MV-4-11 (cell line): ENCODE results near the gene FOXRED2.
A peak's percentile ranks its signal among the peaks of the same experiment; 100 is the strongest.
"Not testable (repeated sequence)": the region's sequence is repeated elsewhere in the genome, so short reads cannot be mapped to it uniquely, and the experiment has no call there.

Source experiments
- DNase-seq: peaks from one replicate; lab custom pipeline; 2025; lab: John Stamatoyannopoulos, UW

FOXRED2 gene

DNA sequence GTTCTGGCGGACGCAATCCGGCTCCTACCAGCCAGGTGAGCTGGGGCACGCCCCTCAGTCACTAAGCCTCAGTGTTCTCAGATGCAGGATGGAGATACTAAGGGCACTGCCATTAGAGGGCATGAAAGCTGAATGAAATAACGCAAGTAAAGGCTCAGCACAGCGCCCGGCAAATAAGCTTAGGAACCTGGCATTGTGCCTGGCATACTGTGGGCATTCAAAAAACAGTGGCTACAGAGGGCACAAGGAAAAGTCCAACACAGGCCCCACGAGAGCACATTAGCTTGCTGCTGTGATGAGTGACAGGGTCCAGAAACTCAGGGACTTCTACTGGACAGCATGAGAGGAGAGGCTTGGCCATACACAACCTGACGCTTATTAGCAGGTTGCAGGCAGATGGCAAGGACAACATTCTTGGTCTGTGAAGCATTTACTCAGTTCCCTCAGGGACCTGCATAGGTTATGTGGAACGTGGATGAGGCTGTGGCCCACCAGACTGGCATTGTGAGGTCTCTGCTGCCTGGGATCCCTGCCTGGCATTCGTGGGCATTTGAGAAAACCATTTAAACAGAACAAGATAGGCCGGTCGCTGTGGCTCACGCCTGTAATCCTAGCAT, 37.6 kb downstream of the FOXRED2 start:
- DNase-seq = no peak

- DNase-seq = peak; percentile 98
Observed at GRCh38 chr22:36467946-36468345, 38.9 kb downstream of the FOXRED2 start.

GRCh38 chr22:36467042-36467810, 39.6 kb downstream of the FOXRED2 start:
- no peak for DNase-seq

- DNase-seq = no peak
Observed at GRCh38 chr22:36466258-36466657, 40.6 kb downstream of the FOXRED2 start.

GRCh38 chr22:36465232-36466021, 41.4 kb downstream of the FOXRED2 start:
- no peak for DNase-seq

GRCh38 chr22:36464715-36465231, 42.1 kb downstream of the FOXRED2 start:
- no peak for DNase-seq

DNA sequence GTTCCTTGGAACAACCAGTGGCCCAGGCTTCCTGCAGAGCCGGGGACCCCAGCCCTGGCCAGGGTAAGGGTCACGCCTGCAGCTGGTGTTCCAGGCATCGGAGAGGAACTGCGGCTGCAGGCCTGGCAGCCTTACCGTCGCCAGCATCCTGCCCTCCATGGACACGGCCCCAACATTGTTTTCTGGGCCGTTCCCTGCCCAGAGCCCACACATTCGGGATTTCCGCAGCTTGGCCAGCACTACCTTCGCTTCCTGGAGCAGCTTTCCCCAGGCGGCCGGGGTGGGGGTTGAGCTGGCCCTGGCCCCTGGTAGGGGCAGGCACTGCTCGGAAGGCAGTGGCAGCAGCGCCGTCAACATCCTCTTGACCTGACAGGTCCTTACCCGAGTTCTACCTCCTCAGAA, 43.1 kb downstream of the FOXRED2 start:
- DNase-seq = no peak

DNA sequence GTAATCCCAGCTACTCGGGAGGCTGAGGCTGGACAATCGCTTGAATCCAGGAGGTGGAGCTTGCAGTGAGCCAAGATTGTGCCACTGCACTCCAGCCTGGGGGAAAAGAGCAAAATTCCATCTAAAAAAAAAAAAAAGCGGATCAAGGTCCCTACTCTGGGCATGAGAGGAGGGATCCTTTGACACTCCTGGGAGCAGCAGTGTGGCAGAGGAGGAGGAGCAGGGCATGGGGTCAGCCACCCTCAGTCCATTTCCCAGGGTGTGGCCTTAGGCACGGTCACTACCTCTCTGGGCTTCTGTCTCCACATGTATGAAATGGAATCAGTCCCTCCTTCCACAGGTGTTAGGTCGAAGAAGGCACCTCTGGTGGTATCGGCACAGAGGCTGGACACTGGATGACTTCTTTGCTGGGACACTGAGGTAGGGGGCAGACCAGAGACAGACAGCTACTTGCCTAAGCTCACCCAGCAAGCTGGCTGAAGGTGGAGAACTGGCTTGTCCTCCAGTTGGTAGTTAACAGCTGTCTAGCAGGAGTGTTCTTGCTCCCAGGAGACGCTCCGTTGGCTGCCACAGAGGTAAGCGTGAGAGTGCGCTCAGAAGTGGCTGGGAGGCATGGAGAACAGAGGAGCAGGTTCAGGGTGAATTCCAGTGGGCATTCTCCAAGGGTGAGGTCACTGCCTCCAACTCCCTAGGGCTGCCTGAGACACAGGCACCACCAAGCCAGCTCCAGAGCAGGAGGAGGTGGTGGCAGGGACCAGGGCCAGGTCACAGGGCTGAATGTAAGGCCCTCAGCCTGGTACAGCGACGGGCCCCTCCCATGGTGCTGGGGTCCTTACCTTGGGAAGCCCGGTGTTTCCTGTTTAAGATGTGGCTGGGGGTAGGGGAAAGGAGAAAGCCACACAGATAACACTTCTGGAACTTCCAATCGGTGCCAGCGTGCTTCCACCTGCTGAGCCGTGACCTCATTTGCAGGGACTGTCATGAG, 44.9 kb downstream of the FOXRED2 start:
- no peak for DNase-seq

GRCh38 chr22:36460202-36460601, 46.6 kb downstream of the FOXRED2 start:
- DNase-seq = no peak

- peak; percentile 10 for DNase-seq
Observed at GRCh38 chr22:36457688-36458450, 49.0 kb downstream of the FOXRED2 start.

GRCh38 chr22:36456464-36456845, 50.4 kb downstream of the FOXRED2 start:
- peak; percentile 54 for DNase-seq

GRCh38 chr22:36455571-36456463, 51.0 kb downstream of the FOXRED2 start:
- no peak for DNase-seq

GRCh38 chr22:36454916-36455570, 51.8 kb downstream of the FOXRED2 start:
- DNase-seq = peak; percentile 85

- DNase-seq = no peak
Observed at GRCh38 chr22:36453855-36454378, 52.9 kb downstream of the FOXRED2 start.

GRCh38 chr22:36452978-36453607, 53.7 kb downstream of the FOXRED2 start:
- DNase-seq = peak; percentile 35

GRCh38 chr22:36452250-36452977, 54.4 kb downstream of the FOXRED2 start:
- DNase-seq = no peak

DNA sequence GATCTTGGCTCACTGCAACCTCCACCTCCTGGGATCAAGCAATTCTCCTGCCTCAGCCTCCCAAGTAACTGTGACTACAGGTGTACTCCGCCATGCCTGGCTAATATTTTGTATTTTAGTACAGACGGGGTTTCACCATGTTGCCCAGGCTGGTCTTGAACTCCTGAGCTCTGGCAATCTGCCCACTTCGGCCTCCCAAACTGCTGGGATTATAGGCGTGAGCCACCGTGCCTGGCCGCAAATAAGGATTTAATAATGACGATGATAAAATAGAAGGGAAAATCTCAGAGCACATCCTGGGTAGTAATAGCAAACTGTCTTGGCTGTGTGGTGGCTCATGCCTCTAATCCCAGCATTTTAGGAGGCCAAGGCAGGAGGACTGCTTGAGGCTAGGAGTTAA, 55.9 kb downstream of the FOXRED2 start:
- not testable (repeated sequence) for DNase-seq
